Measurements from ENCODE around the gene MOV10.

Gene MOV10

DNA sequence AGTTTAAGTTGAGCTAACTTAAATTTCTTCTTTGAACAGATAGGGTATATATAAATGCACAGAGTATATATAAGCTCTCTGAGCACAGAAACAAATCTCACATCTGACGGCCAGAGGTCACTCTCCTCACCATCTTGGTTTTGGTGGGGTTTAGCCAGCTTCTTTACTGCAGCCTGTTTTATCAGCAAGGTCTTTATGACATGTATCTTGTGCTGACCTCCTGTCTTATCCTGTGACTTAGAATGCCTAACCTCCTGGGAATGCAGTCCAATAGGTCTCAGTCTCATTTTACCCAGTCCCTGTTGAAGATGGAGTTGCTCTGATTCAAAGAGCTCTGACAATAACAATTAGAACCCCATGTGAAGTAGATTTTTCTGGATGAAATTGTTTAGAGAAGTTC is 1.6 kb upstream of the MOV10 start:
- Histone ChIP-seq H3K4ac (ENCODE audit: low read length) (no peak overlapping the region), H3K27me3 (ENCODE audit: control insufficient read depth in 3 of 3, insufficient read depth in 3 of 3, low read depth in 1 of 3, low read length in 3 of 3) (no peaks in the 10 kb centered on the region), H3K18ac (ENCODE audit: low read length) (no peak overlapping the region), H3K27ac (replicated peaks; ENCODE audit: low read length) (no peak overlapping the region), H4K91ac (ENCODE audit: low read depth, low read length, poor library complexity) (no peak overlapping the region), H3K79me1 (ENCODE audit: low read depth, low read length) (no peaks in the 10 kb centered on the region), H3K4me1 (ENCODE audit: control insufficient read depth in 2 of 2, insufficient read depth in 1 of 2, low read depth in 1 of 2, low read length in 2 of 2) (peaks cover 3 to 10% of the 10 kb centered on the region in 2 donors), H2BK5ac (ENCODE audit: low read length) (no peak overlapping the region), H2BK15ac (ENCODE audit: low read length) (no peak overlapping the region), H3K23ac (ENCODE audit: low read depth, low read length, poor library complexity) (no peak overlapping the region), H3K36me3 (replicated peaks in 1 of 2; ENCODE audit: control insufficient read depth in 2 of 2, insufficient read depth in 2 of 2, low read length in 2 of 2) (peaks cover 2 to 67% of the 10 kb centered on the region in 2 donors), H2AK5ac (ENCODE audit: low read depth, low read length) (no peak overlapping the region), H2BK120ac (ENCODE audit: low read depth, low read length) (no peak overlapping the region), H2BK12ac (ENCODE audit: low read length) (no peak overlapping the region), H3K14ac (ENCODE audit: low read length) (no peak overlapping the region), H3K9ac (ENCODE audit: low read depth, low read length, poor library complexity) (no peak overlapping the region), H3K9me3 (replicated peaks in 1 of 2; ENCODE audit: control insufficient read depth in 2 of 2, insufficient read depth in 1 of 2, low read depth in 1 of 2, low read length in 2 of 2) (no peaks in the 10 kb centered on the region), H3K4me3 (ENCODE audit: low read length in 2 of 2) (no peak overlapping the region), H3K4me2 (ENCODE audit: insufficient read depth, low read length, poor library complexity, severe bottlenecking) (no peak overlapping the region), H4K8ac (ENCODE audit: low read depth, low read length) (no peak overlapping the region), H2AFZ (ENCODE audit: low read length) (no peak overlapping the region)
- no peak for DNase-seq (ENCODE audit: low spot score)
- no CpG with 5 or more reads among the region's 1 CpG for WGBS, 2 donors (ENCODE audit: extremely low coverage in 2 of 2, insufficient read length in 2 of 2, insufficient replicate concordance in 1 of 2)

DNA sequence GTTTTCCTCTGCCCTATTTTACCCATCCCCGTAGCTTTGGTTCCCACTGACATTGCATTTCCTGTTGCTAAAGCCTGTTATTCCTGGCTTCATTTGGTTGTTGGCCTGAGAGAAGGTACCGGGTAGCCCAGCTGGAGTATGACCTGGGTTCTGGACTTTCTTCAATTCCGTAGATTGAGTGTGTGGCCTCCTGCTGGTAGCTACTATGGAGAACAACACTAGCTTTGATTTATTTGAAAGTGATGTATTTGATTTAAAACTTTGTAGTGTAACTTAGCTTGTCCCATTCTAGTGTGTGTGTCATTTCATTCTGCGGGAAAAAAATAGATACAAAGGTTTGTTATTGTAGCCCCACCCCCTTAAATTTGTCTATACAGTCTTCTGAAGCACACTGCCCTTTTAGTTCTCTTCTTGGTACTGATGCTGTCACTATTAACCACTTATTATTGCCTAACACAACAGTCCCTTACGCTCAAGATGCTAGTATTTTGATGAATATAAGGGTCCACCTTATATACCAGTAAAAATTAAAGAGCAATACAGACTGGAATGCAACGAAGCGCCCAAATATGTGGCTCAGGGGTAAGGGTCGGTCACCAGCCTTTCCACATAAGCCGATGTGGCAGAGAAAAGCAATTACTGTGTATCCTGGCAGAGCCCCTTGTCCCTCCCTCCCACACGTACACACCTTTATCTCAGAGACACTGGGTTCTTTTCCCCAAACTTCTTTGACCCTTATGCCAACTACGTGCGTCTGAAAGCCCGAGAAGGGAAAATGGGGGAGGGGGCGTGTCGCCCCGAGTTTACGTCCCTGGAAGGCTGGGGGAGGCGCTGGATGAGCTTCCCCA is 643 bp upstream of the MOV10 start:
- Histone ChIP-seq H2BK12ac (ENCODE audit: low read length) (no peak overlapping the region), H3K79me1 (ENCODE audit: low read depth, low read length) (no peaks in the 10 kb centered on the region), H3K4ac (ENCODE audit: low read length) (no peak overlapping the region), H3K14ac (ENCODE audit: low read length) (no peak overlapping the region), H3K9ac (ENCODE audit: low read depth, low read length, poor library complexity) (no peak overlapping the region), H2BK15ac (ENCODE audit: low read length) (no peak overlapping the region), H4K8ac (ENCODE audit: low read depth, low read length) (no peak overlapping the region), H3K18ac (ENCODE audit: low read length) (no peak overlapping the region), H3K27me3 (ENCODE audit: control insufficient read depth in 3 of 3, insufficient read depth in 3 of 3, low read depth in 1 of 3, low read length in 3 of 3) (no peaks in the 10 kb centered on the region), H3K4me3 (ENCODE audit: low read length in 2 of 2) (peak overlapping the region; percentile 80 to 93), H2BK120ac (ENCODE audit: low read depth, low read length) (no peak overlapping the region), H2BK5ac (ENCODE audit: low read length) (no peak overlapping the region), H3K4me1 (ENCODE audit: control insufficient read depth in 2 of 2, insufficient read depth in 1 of 2, low read depth in 1 of 2, low read length in 2 of 2) (peaks cover 6 to 10% of the 10 kb centered on the region in 2 donors), H2AK5ac (ENCODE audit: low read depth, low read length) (no peak overlapping the region), H2AFZ (ENCODE audit: low read length) (peak overlapping the region; percentile 91), H3K9me3 (replicated peaks in 1 of 2; ENCODE audit: control insufficient read depth in 2 of 2, insufficient read depth in 1 of 2, low read depth in 1 of 2, low read length in 2 of 2) (no peaks in the 10 kb centered on the region), H4K91ac (ENCODE audit: low read depth, low read length, poor library complexity) (no peak overlapping the region), H3K27ac (replicated peaks; ENCODE audit: low read length) (peak overlapping the region; percentile 86), H3K36me3 (replicated peaks in 1 of 2; ENCODE audit: control insufficient read depth in 2 of 2, insufficient read depth in 2 of 2, low read length in 2 of 2) (peaks cover 2 to 66% of the 10 kb centered on the region in 2 donors), H3K4me2 (ENCODE audit: insufficient read depth, low read length, poor library complexity, severe bottlenecking) (peak overlapping the region; percentile 86), H3K23ac (ENCODE audit: low read depth, low read length, poor library complexity) (peak overlapping the region; percentile 4)
- no CpG with 5 or more reads among the region's 18 CpGs for WGBS, 2 donors (ENCODE audit: extremely low coverage in 2 of 2, insufficient read length in 2 of 2, insufficient replicate concordance in 1 of 2)
- no peak for DNase-seq (ENCODE audit: low spot score)

DNA sequence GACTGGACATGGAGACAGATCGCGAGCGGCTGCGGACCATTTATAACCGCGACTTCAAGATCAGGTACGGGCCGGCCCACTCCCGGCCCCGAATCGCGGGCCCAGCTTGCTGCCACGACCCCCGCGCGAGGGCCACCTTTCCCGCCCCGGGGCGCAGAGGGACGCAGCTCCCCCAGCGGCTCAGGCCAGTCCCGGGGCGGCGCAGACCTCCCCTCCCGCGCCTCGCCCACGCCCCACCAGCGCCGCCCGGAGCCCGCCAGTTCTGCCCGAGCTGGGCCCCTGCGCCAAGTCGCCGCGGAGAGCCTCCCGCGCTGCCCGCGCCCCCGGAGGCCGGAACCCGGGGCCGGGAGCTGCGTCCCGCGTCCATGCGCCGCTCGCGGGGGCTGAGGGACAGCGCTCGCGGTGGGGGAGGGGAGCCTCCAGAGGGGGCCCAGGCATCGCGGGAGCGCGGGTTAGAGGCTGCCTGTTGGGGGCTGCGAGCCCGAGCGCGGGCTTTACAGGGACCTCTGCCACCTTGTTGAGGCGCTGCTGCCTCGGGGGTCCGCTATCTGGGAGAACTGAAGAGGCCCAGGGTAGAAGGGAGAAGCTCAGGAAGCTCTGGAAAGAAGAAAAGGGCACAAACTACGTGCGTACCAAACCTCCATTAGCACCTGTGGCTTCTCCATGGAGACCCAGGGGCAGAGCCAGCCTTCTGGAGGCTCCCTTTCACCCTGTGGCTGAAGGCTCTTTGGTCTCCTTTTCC is 698 bp downstream of the MOV10 start:
- WGBS, 2 donors (ENCODE audit: extremely low coverage in 2 of 2, insufficient read length in 2 of 2, insufficient replicate concordance in 1 of 2), result no CpG with 5 or more reads among the region's 68 CpGs
- Histone ChIP-seq H3K9ac (ENCODE audit: low read depth, low read length, poor library complexity) (peak overlapping the region; percentile 91), H3K4me2 (ENCODE audit: insufficient read depth, low read length, poor library complexity, severe bottlenecking) (peak overlapping the region; percentile 86), H3K4me3 (ENCODE audit: low read length in 2 of 2) (peak overlapping the region; percentile 80 to 93), H2AK5ac (ENCODE audit: low read depth, low read length) (no peak overlapping the region), H3K14ac (ENCODE audit: low read length) (peak overlapping the region; percentile 95), H4K91ac (ENCODE audit: low read depth, low read length, poor library complexity) (no peak overlapping the region), H2BK12ac (ENCODE audit: low read length) (no peak overlapping the region), H3K23ac (ENCODE audit: low read depth, low read length, poor library complexity) (peak overlapping the region; percentile 26), H2BK15ac (ENCODE audit: low read length) (peak overlapping the region; percentile 16), H2BK5ac (ENCODE audit: low read length) (peak overlapping the region; percentile 33), H3K4ac (ENCODE audit: low read length) (no peak overlapping the region), H3K36me3 (replicated peaks in 1 of 2; ENCODE audit: control insufficient read depth in 2 of 2, insufficient read depth in 2 of 2, low read length in 2 of 2) (peaks cover 0 to 56% of the 10 kb centered on the region in 2 donors), H2AFZ (ENCODE audit: low read length) (peak overlapping the region; percentile 91), H3K18ac (ENCODE audit: low read length) (peak overlapping the region; percentile 96), H3K79me1 (ENCODE audit: low read depth, low read length) (no peaks in the 10 kb centered on the region), H3K27ac (replicated peaks; ENCODE audit: low read length) (peak overlapping the region; percentile 86), H2BK120ac (ENCODE audit: low read depth, low read length) (no peak overlapping the region), H4K8ac (ENCODE audit: low read depth, low read length) (no peak overlapping the region), H3K4me1 (ENCODE audit: control insufficient read depth in 2 of 2, insufficient read depth in 1 of 2, low read depth in 1 of 2, low read length in 2 of 2) (peaks cover 7 to 10% of the 10 kb centered on the region in 2 donors), H3K27me3 (ENCODE audit: control insufficient read depth in 3 of 3, insufficient read depth in 3 of 3, low read depth in 1 of 3, low read length in 3 of 3) (no peaks in the 10 kb centered on the region), H3K9me3 (replicated peaks in 1 of 2; ENCODE audit: control insufficient read depth in 2 of 2, insufficient read depth in 1 of 2, low read depth in 1 of 2, low read length in 2 of 2) (no peaks in the 10 kb centered on the region)
- DNase-seq (ENCODE audit: low spot score), result peak; percentile 58
